Endodermal cell (in vitro differentiated cells): ENCODE measurements around the gene RNF11. TPM values are rescaled to one million over a fixed set of nuclear protein-coding genes. Genes with fewer than 3 reads are reported as not detected.

Source experiments
- DNase-seq: peaks from one replicate; pipeline ENCODE4 v3.0.0-alpha.2; 2017
- H3K27ac ChIP-seq: 2 replicates; pipeline ENCODE4 v1.5.1; 2013; ENCODE audit warnings: mild to moderate bottlenecking, low read depth, low read length, moderate library complexity
- H3K27me3 ChIP-seq: 2 replicates; pipeline ENCODE4 v1.6.1; 2013; ENCODE audit warnings: mild to moderate bottlenecking, low read length, moderate library complexity; ENCODE audit not compliant: insufficient read depth, control insufficient read depth, poor library complexity, severe bottlenecking
- H3K36me3 ChIP-seq: 2 replicates; pipeline ENCODE4 v1.7.0; 2013; ENCODE audit warnings: mild to moderate bottlenecking, low read length, moderate library complexity; ENCODE audit not compliant: control insufficient read depth, insufficient read depth
- H3K4me1 ChIP-seq: one replicate; pipeline ENCODE4 v1.7.0; 2013; ENCODE audit warnings: low read length; ENCODE audit not compliant: control insufficient read depth, insufficient read depth
- H3K4me3 ChIP-seq: 2 replicates; pipeline ENCODE4 v1.5.1; 2013; ENCODE audit warnings: mild to moderate bottlenecking, low read length, moderate library complexity
- H3K9ac ChIP-seq: 2 replicates; pipeline ENCODE4 v1.6.1; 2013; ENCODE audit warnings: mild to moderate bottlenecking, low read length, moderate library complexity; ENCODE audit not compliant: poor library complexity, severe bottlenecking; ENCODE audit errors: extremely low read depth
- H3K9me3 ChIP-seq: 2 replicates; pipeline ENCODE4 v1.6.1; 2013; ENCODE audit warnings: mild to moderate bottlenecking, low read length, moderate library complexity; ENCODE audit not compliant: control insufficient read depth
- H3K27ac Mint-ChIP-seq: 2 replicates; pipeline ENCODE4 v1.8.0; 2020; ENCODE audit warnings: mixed read lengths
- H3K27me3 Mint-ChIP-seq: 2 replicates; pipeline ENCODE4 v1.8.0; 2021; ENCODE audit warnings: mild to moderate bottlenecking, mixed read lengths; ENCODE audit not compliant: insufficient read depth
- H3K36me3 Mint-ChIP-seq: 2 replicates; pipeline ENCODE4 v1.8.0; 2020; ENCODE audit warnings: low read depth, mixed read lengths
- H3K4me1 Mint-ChIP-seq: 2 replicates; pipeline ENCODE4 v1.8.0; 2020; ENCODE audit warnings: mixed read lengths
- H3K4me3 Mint-ChIP-seq: 2 replicates; pipeline ENCODE4 v1.8.0; 2020; ENCODE audit warnings: mild to moderate bottlenecking, moderate library complexity, mixed read lengths
- H3K9me3 Mint-ChIP-seq: 2 replicates; pipeline ENCODE4 v1.8.0; 2020; ENCODE audit warnings: mild to moderate bottlenecking, mixed read lengths
- WGBS, 2 experiments: methylation state at CpG; one replicate each; pipeline versions ENCODE4 v1.1.5 to v1.1.7; 2013; ENCODE audit warnings: missing lambda C conversion rate in 2 of 2, mixed read lengths in 1 of 2; ENCODE audit not compliant: insufficient coverage in 1 of 2, insufficient read length in 1 of 2; 5-methylcytosine and 5-hydroxymethylcytosine counted together
- total RNA-seq, 2 donors: library from RNA; stranded (reverse); fragmentation: NEBNext Ultra II Directional in 1 of 2; extraction: Animal tissue kit (Norgen Biotek cat#: 25700) in 1 of 2; gene quantifications; 2 replicates in 1 of 2; 3 replicates in 1 of 2; pipeline ENCODE4 v1.2.1, GENCODE V29; 2021
- TF ChIP-seq, protein P1 (sequence below): fragments of 200-600 bp; sonication (generic); conservative IDR thresholded peaks from 2 replicates; pipeline ENCODE4 v1.5.0; 2021; ENCODE audit warnings: antibody characterized with exemption, mild to moderate bottlenecking

Gene RNF11
- total RNA-seq, 2 donors from 2014 or later: 84.1 to 103 TPM

GRCh38 chr1:51294566-51295184 is 58.6 kb downstream of the RNF11 start:
- Mint-ChIP-seq H3K9me3 (peaks cover 17% of the 10 kb centered on the region), H3K4me3 (no peak overlapping the region), H3K4me1 (peaks cover 13% of the 10 kb centered on the region), H3K36me3 (peaks cover 11% of the 10 kb centered on the region), H3K27ac (no peak overlapping the region), H3K27me3 (peaks cover 10% of the 10 kb centered on the region)
- H3K4me3 ChIP-seq: no peak overlapping the region
- TF ChIP-seq, protein P1, sequence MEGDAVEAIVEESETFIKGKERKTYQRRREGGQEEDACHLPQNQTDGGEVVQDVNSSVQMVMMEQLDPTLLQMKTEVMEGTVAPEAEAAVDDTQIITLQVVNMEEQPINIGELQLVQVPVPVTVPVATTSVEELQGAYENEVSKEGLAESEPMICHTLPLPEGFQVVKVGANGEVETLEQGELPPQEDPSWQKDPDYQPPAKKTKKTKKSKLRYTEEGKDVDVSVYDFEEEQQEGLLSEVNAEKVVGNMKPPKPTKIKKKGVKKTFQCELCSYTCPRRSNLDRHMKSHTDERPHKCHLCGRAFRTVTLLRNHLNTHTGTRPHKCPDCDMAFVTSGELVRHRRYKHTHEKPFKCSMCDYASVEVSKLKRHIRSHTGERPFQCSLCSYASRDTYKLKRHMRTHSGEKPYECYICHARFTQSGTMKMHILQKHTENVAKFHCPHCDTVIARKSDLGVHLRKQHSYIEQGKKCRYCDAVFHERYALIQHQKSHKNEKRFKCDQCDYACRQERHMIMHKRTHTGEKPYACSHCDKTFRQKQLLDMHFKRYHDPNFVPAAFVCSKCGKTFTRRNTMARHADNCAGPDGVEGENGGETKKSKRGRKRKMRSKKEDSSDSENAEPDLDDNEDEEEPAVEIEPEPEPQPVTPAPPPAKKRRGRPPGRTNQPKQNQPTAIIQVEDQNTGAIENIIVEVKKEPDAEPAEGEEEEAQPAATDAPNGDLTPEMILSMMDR: no peak
- no peaks in the 10 kb centered on the region for H3K27me3 ChIP-seq
- WGBS, 2 experiments: 92 to 94% methylated on average over 6 to 11 of the region's 11 CpGs
- no peaks in the 10 kb centered on the region for H3K36me3 ChIP-seq
- H3K9me3 ChIP-seq: peaks cover 13% of the 10 kb centered on the region
- DNase-seq: no peak
- no peak overlapping the region for H3K9ac ChIP-seq
- H3K4me1 ChIP-seq: peaks cover 7% of the 10 kb centered on the region
- H3K27ac ChIP-seq: no peak overlapping the region

DNA sequence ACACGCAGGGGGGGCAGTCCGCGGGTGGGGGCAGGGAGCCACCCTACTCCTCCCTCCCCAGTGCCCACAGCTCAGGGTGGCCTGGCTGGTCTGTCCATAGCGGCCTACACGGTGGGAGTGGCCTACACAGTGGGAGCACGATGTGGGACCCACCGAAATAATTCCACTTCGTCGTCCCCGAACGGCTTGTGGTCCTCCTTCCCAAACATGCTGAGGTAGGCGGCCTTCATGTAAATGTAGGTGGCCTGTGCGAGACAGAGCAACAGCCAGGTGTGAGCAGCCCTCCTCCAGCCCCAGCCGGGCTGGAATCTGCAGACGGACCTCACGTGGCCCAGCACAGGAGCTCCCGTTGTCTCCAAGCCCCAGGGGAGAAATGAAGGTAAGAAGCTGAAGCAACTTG is 59.9 kb downstream of the RNF11 start:
- H3K27ac Mint-ChIP-seq: no peak overlapping the region
- peaks cover 16% of the 10 kb centered on the region for H3K36me3 Mint-ChIP-seq
- Histone ChIP-seq H3K4me3 (no peak overlapping the region), H3K9ac (no peak overlapping the region), H3K9me3 (peaks cover 25% of the 10 kb centered on the region), H3K36me3 (no peaks in the 10 kb centered on the region), H3K27ac (no peak overlapping the region), H3K27me3 (no peaks in the 10 kb centered on the region), H3K4me1 (peaks cover 7% of the 10 kb centered on the region)
- TF ChIP-seq, protein P1: no peak
- 90 to 91% methylated on average over 14 of the region's 17 CpGs for WGBS, 2 experiments
- DNase-seq: no peak
- H3K4me1 Mint-ChIP-seq: peaks cover 9% of the 10 kb centered on the region
- peaks cover 10% of the 10 kb centered on the region for H3K27me3 Mint-ChIP-seq
- H3K4me3 Mint-ChIP-seq: no peak overlapping the region
- H3K9me3 Mint-ChIP-seq: peaks cover 29% of the 10 kb centered on the region

- Mint-ChIP-seq H3K4me3 (peak overlapping the region; percentile 22), H3K36me3 (peaks cover 17% of the 10 kb centered on the region), H3K9me3 (peaks cover 29% of the 10 kb centered on the region), H3K27ac (no peak overlapping the region), H3K4me1 (peaks cover 9% of the 10 kb centered on the region), H3K27me3 (peaks cover 10% of the 10 kb centered on the region)
- Histone ChIP-seq H3K36me3 (no peaks in the 10 kb centered on the region), H3K27ac (no peak overlapping the region), H3K9me3 (peaks cover 25% of the 10 kb centered on the region), H3K4me1 (peaks cover 7% of the 10 kb centered on the region), H3K27me3 (no peaks in the 10 kb centered on the region), H3K4me3 (no peak overlapping the region), H3K9ac (no peak overlapping the region)
- 55 to 57% methylated on average over 23 to 33 of the region's 33 CpGs for WGBS, 2 experiments
- DNase-seq: peak; percentile 99
- TF ChIP-seq, protein P1: peak; percentile 98
Observed at GRCh38 chr1:51296383-51297357, 60.6 kb downstream of the RNF11 start.
